Activated CD4-positive, alpha-beta T cell treated with anti-CD3 and anti-CD28 coated beads, Interleukin-2, amount 50 U/mL, for 48 hours (primary cell): Measurements from ENCODE around the gene ADAMTS7.
A peak's percentile ranks its signal among the peaks of the same experiment; 100 is the strongest.
"Not testable (repeated sequence)": the region's sequence is repeated elsewhere in the genome, so short reads cannot be mapped to it uniquely, and the experiment has no call there.

Experiments used
- DNase-seq, 2 experiments: peaks; one replicate each; pipeline ENCODE4 v3.0.0-alpha.2; 2020

The ADAMTS7 gene

DNA sequence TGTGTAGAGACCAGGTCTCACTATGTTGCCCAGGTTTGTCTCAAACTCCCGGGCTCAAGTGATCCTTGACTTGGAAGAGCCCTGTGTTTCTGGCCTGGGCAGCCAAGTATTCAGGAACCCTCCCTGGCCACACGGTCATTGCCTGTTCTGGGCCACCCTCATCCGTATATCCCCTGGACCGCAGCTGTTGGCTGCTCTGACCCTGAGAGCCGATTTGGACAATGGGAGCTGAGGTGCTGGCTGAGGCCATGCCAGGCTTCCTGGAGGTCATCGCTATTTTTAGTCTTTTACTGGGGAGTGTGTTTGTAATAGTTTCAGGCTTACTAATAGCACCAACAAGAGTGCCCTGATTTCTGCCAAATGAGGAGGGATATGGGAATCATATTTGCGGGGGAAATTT, 60.7 kb downstream of the ADAMTS7 start:
- no peak for DNase-seq

GRCh38 chr15:78749831-78750230, 61.4 kb downstream of the ADAMTS7 start:
- no peak for DNase-seq

- not testable (repeated sequence) for DNase-seq
These were observed 63.4 kb downstream of the ADAMTS7 start for GRCh38 chr15:78747877-78748276.

DNA sequence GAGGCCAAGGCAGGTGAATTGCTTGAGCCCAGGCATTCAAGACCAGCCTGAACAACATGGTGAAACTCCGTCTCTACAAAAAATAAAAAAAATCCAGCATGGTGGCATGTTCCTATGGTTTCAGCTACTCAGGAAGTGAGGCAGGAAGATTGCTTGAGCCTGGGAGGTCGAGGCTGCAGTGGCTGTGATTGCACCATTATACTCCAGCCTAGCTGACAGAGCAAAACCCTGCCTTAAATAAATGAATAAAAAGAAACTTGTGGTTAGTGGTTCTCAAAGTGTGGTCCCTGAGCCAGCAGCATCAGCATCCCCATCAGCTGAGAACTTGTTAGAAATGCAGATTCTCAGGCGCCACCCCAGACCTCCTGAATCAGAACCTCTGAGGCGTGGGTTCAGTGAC, 69.6 kb downstream of the ADAMTS7 start:
- not testable (repeated sequence) for DNase-seq

DNA sequence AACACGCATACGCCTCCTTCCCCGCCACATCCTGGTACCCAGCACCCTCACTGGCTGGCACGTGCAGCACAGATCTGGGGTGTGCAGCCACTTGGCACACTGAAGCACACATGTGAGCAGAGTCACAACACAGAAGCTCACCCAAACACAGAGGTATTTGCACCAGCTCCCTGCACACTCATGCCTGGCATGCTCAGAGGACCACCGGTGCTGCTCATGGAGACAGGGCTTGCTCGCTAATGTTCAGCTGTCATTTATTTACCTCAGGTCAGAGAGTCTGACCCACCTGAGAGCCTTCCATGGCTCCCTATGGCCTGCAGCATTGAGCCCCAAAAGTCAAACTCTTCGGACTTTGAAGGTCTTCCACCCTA, 70.4 kb downstream of the ADAMTS7 start:
- no peak for DNase-seq

DNA sequence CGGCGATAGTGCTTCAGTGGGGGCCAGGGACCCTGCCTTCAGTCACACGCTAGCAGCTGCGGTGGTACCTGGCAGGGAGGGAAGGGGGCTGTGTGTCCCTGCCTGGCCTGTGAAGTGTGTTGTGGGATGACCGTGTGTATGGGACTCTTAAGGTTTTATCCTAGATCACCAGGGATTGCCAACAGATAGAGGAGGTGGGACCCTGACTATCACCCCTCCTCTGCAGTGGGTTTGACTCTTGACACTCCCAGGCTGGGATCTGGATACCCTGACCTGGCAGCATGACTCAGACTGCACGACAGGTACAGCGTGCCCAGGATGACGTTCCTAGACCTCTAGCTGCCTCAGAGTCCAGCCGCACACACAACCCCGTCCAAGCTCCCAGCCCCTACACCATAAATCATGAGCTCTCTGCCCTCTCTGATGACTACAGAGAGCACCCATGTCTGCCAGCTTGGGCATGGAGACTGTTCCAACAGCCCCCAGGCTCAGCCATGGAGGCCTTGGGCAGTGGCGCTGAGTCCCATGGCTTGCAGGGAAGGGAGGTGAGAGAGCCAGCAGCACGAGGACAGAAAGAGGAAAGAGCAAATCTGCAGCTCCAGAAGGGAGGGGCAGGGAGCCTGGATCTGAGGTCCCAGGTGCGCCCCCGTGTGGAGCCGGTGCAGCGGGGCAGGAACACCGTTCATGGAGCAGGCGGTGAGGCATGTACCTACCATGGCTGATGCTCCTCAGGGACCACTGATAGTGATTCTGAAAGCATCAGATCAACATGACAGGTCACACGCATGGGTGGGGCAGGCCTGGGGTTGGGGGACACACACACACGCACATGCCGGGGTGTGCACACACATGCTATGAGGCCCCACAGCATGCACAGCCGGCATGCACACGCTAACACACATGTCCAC, 71.0 kb downstream of the ADAMTS7 start:
- DNase-seq, result peak; percentile 75 to 77

- no peak for DNase-seq
These were observed 72.1 kb downstream of the ADAMTS7 start for GRCh38 chr15:78739206-78739605.

GRCh38 chr15:78737931-78738558, 73.2 kb downstream of the ADAMTS7 start:
- DNase-seq, result peak; percentile 59 to 69

- DNase-seq, result no peak
These were observed 74.0 kb downstream of the ADAMTS7 start for GRCh38 chr15:78737187-78737820.

DNA sequence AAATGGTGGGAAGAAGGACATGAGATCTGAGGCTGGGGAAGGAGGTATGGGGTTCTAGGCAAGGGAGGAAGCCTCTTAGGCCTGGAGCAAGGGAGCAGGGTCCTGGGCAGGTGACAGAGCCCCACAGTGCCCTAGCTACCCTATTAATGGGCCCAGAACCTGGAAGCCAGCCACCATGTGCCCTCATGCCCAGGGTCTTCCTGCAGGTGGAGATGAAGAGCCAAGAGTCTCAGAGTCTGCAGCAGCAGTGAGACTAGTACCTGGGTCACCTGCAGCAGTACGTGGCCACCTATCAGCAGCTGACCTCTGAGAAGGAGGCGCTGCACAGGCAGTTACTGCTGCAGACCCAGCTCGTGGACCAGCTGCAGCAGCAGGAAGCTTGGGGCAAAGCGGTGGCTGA, 75.0 kb downstream of the ADAMTS7 start:
- DNase-seq, result not testable (repeated sequence)

GRCh38 chr15:78734451-78735064, 76.7 kb downstream of the ADAMTS7 start:
- DNase-seq, result no peak

GRCh38 chr15:78732634-78733033, 78.6 kb downstream of the ADAMTS7 start:
- no peak for DNase-seq

DNA sequence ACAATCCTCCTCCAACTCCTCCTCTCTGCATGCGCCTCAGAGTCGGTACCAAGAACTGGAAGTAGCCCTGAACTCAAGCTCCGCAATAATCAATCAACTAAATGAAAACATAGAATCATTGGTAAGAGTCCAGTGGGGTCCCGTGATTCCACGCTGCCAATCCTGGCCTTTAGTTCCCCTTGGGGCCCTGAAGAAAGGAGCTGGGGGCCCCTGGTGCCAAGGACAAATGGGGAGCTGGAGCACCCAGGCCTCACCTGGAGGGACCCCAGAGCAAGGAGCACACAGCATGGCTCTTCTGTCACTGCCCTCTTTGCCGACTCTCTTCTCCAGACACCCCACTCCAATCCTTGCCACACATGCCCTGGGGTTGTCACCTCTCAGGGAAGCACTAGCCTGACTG, 80.3 kb downstream of the ADAMTS7 start:
- no peak for DNase-seq

- DNase-seq, result not testable (repeated sequence)
These were observed 82.8 kb downstream of the ADAMTS7 start for GRCh38 chr15:78728427-78728826.

DNA sequence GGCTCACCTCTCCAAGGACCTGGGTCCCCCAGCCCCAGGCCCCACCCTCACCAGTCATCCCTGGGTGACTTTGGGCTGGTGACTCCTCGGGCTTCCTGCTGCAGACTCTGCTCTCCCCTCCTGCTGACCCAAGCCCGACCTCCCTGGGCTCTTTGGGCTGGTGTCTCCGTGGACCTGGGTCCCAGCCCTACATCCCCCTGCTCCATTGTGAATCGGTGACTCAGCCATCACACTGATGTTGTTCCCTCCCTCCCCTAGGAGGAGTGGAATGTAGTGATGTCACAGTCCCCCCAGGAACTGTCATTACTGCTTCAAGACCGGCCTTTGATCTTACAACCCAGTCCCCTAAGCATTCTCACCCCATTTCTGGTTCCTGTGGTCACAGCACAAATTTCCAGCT, 83.7 kb downstream of the ADAMTS7 start:
- DNase-seq, result no peak

- DNase-seq, result peak; percentile 19 to 26
These were observed 84.3 kb downstream of the ADAMTS7 start for GRCh38 chr15:78726870-78727551.

GRCh38 chr15:78719819-78720450, 91.3 kb downstream of the ADAMTS7 start:
- DNase-seq, result not testable (repeated sequence)

DNA sequence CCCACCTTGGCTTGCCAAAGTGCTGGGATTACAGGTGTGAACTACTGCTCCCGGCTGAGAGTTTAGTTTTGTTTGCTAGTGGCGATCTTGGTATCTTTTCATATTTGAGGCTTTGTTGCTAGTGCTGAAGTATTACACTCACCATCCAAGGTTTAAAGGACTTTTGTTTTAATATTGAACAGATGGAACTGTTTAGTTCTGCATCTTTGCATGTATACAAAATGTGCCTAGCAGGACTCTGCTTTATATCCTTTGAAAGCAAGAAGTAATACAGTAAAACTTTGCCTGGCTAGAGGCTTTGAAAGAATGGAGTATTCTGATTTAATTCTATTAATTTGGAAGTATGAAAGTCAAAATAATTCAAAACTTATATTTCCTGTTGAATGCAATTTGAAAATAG, 92.4 kb downstream of the ADAMTS7 start:
- no peak for DNase-seq

GRCh38 chr15:78717956-78718656, 93.2 kb downstream of the ADAMTS7 start:
- DNase-seq, result no peak

- no peak for DNase-seq
These were observed 94.6 kb downstream of the ADAMTS7 start for GRCh38 chr15:78716651-78717050.

DNA sequence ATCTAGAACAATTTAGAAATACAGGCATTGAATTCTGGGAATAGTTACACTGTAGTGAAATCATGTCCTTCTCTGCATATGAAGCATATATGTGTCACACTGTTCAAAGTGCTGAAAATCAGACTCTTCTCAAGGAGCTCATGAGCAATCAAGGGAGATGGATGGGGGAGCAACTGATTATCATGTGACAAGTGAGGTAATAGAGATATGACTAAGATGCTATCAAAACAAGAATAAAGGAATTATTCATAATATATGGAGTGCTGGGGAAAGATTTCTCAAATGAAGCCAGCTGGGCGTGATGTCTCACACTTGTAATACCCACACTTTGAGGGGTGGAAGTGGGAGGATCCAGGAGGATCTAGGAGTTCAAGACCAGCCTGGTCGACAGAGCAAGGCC, 95.3 kb downstream of the ADAMTS7 start:
- DNase-seq, result no peak

GRCh38 chr15:78715434-78715833, 95.8 kb downstream of the ADAMTS7 start:
- no peak for DNase-seq
